GM13976 (cell line): Measurements from ENCODE around the gene PPP1R3E.
"Not testable (repeated sequence)": the region's sequence is repeated elsewhere in the genome, so short reads cannot be mapped to it uniquely, and the experiment has no call there.

Source experiments
- DNase-seq: peaks from one replicate; pipeline ENCODE4 v3.0.0; 2012; ENCODE audit warnings: low spot score
- in situ Hi-C: fragments of 300-500 bp; cut with MboI; formaldehyde crosslinking; loops from one replicate; pipeline ENCODE4 v1.12.0; 2022; ENCODE audit warnings: low sequenced_read_pairs, mixed read lengths, inconsistent platforms; ENCODE audit not compliant: unreplicated experiment
- TF ChIP-seq, protein P1 (sequence below): IDR thresholded peaks from 2 replicates; pipeline ENCODE4 v1.5.1; 2012; ENCODE audit warnings: borderline replicate concordance, mild to moderate bottlenecking; ENCODE audit not compliant: insufficient read depth; ENCODE audit errors: extremely low read depth, missing control alignments, control extremely low read depth

Gene PPP1R3E

DNA sequence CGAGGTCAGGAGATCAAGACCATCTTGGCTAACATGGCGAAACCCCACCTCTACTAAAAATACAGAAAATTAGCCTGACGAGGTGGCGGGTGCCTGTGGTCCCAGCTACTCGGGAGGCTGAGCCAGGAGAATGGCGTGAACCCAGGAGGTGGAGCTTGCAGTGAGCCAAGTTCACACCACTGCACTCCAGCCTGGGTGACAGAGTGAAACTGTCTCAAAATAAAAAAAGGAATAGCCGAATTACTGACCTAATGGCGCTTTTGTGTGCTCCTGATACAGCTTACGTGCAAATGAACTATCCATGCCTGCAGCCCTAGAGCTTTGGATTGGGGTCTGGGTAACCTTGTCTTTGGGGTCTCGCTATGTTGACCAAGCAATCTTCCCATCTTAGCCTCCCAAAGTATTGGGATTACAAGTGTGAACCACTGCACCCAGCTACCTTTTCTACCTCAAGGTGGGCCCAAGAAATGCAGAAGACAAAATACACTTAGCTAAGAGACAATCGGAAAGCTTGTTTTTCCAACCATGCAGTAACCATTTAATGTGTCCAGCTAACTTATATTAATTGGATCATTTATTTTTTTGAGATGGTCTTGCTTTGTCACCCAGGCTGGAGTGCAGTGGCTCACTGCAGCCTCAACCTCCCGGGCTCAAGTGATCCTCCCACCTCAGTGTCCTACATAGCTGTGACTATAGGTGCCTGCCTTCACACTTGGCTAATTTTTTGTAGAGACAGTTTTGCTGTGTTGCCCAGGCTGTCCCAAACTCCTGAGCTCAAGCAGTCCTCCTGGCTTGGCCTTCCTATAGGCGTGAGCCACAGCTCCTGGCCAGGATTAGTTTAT lies 24.1 kb upstream of the PPP1R3E start:
- in situ Hi-C loops = no loop called here

DNA sequence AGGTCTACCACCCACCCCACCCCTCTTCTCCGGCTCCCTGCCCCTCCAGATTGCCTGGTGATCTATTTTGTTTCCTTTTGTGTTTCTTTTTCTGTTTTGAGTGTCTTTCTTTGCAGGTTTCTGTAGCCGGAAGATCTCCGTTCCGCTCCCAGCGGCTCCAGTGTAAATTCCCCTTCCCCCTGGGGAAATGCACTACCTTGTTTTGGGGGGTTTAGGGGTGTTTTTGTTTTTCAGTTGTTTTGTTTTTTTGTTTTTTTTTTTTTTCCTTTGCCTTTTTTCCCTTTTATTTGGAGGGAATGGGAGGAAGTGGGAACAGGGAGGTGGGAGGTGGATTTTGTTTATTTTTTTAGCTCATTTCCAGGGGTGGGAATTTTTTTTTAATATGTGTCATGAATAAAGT lies 23.1 kb upstream of the PPP1R3E start:
- in situ Hi-C loops = not testable (repeated sequence)

More for the DNA sequence above, 24.1 kb upstream of the PPP1R3E start:
- DNase-seq = no peak
- TF ChIP-seq, protein P1, sequence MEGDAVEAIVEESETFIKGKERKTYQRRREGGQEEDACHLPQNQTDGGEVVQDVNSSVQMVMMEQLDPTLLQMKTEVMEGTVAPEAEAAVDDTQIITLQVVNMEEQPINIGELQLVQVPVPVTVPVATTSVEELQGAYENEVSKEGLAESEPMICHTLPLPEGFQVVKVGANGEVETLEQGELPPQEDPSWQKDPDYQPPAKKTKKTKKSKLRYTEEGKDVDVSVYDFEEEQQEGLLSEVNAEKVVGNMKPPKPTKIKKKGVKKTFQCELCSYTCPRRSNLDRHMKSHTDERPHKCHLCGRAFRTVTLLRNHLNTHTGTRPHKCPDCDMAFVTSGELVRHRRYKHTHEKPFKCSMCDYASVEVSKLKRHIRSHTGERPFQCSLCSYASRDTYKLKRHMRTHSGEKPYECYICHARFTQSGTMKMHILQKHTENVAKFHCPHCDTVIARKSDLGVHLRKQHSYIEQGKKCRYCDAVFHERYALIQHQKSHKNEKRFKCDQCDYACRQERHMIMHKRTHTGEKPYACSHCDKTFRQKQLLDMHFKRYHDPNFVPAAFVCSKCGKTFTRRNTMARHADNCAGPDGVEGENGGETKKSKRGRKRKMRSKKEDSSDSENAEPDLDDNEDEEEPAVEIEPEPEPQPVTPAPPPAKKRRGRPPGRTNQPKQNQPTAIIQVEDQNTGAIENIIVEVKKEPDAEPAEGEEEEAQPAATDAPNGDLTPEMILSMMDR = no peak

DNA sequence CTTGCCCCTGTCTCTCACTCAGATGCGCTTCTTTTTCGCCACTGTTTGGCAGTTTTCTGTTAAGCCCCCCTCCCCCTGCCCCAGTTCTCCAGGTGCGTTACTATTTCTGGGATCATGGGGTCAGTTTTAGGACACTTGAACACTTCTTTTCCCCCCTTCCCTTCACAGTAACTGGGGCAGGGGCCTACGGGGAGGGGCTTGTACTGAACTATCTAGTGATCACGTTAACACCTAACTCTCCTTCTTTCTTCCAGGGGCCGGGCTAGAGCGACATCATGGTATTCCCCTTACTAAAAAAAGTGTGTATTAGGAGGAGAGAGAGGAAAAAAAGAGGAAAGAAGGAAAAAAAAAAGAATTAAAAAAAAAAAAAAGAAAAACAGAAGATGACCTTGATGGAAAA lies 22.3 kb upstream of the PPP1R3E start:
- in situ Hi-C loops = no loop called here
- no peak for DNase-seq
- TF ChIP-seq, protein P1 = no peak

More for the DNA sequence above, 23.1 kb upstream of the PPP1R3E start:
- DNase-seq = not testable (repeated sequence)

DNA sequence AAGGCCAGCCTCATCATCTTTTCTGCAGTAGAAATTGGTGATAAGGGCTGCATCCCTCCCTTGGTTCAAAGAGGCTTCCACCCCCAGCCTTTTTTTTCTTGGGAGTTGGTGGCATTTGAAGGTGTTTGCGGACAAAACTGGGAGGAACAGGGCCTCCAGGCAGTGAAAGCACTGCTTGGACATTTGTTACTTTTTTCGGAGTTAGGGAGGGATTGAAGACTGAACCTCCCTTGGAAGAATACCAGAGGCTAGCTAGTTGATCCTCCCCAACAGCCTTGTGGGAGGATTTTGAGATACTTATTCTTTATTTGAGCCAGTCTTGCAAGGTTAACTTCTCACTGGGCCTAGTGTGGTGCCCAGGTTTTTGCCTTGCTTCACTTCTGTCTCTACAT lies 21.8 kb upstream of the PPP1R3E start:
- no peak for DNase-seq
- in situ Hi-C loops = no loop called here

DNA sequence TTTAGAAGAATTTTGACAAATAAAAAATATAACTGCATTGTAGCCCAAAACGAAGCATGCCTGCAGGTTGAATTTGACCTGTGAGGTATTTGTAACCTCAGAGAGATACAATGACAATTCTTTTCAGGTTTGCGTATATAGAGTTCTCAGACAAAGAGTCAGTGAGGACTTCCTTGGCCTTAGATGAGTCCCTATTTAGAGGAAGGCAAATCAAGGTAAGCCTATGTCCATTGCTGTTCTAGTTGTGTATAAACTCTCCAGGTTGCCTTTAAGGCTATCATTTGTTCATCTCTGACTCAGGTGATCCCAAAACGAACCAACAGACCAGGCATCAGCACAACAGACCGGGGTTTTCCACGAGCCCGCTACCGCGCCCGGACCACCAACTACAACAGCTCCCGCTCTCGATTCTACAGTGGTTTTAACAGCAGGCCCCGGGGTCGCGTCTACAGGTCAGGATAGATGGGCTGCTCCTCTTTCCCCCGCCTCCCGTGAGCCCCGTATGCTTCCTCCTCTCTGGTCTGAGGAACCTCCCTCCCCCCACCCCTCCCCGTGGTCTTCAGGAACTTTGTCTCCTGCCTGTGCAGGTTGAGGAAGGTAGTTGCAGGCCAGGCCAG lies 21.3 kb upstream of the PPP1R3E start:
- TF ChIP-seq, protein P1 = no peak
- no peak for DNase-seq
- in situ Hi-C loops = no loop called here

More for the DNA sequence above, 21.8 kb upstream of the PPP1R3E start:
- TF ChIP-seq, protein P1 = no peak

DNA sequence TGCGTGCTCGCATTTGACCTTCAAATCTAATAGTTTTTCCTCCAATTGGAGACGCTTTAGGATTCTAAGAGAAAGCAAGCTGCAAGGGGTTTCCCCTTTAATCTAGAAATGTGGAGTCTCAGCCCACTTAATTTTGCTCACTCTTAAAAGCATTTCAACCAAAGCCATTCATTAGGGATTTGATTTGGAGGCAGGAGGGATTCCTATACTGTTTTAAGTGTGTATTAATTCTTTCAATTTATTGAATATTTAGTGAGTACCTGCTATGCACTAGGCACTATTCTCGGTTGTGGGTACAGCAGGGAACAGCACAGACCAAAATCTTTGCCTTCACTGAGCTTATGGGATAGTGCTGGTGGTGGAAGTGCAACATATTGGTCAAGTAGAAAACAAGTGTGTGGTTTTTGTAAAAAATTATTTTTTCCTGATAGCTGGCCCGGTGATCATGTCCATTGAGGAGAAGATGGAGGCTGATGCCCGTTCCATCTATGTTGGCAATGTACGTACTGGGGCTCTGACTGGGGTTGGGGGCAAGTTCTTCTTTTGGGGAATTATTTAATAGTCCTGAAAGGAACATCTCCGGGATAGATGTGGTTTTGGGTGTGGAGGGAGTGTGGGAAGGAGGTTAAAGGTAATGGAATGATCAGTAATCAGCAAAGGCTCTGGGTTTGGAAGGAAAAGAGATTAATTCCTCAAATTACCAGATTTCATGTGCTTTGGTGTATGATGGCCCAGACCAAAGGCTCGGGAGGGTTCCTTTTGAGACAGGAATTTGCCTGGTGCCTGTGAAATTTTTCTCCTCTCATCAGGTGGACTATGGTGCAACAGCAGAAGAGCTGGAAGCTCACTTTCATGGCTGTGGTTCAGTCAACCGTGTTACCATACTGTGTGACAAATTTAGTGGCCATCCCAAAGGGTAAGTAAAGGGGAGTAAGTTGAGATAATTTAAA lies 20.2 kb upstream of the PPP1R3E start:
- no peak for DNase-seq
- in situ Hi-C loops = no loop called here
- TF ChIP-seq, protein P1 = no peak
